K562 (cell line): ENCODE measurements around the gene TCEAL6. TPM values are rescaled to one million over a fixed set of nuclear protein-coding genes. Genes with fewer than 3 reads are reported as not detected.

Experiments used
- ATAC-seq: fragments of 200-7000 bp; cut with Tn5 transposase; 3 replicates; pipeline ENCODE4 v1.9.1; 2020; ENCODE audit warnings: moderate library complexity
- BruUV-seq: library from RNA; stranded (reverse); fragments of 400-500 nt; replicated peaks from 2 replicates; lab custom pipeline; 2021; lab: Mats Ljungman, UMichigan
- CTCF ChIA-PET: fragments of 300-600 bp; formaldehyde crosslinking; extraction: SDS; loops from one replicate; lab custom pipeline; 2021; ENCODE audit warnings: low intra/inter-chr PET ratio; lab: Yijun Ruan, JAX
- POLR2A ChIA-PET: fragments of 300-600, 350-650 bp; sonication (Branson Sonifier 250); formaldehyde crosslinking; extraction: SDS; loops from one replicate; lab custom pipeline; 2021; ENCODE audit warnings: antibody characterized with exemption, inconsistent platforms; lab: Yijun Ruan, JAX
- DNase-seq, 4 experiments: peaks; one replicate each; pipeline versions ENCODE4 v3.0.0 to v3.0.0-alpha.2; 2011 to 2018; ENCODE audit warnings: low spot score in 3 of 4, mixed read lengths in 3 of 4; ENCODE audit errors: extremely low read depth in 1 of 4
- FAIRE-seq: peaks from 2 replicates; lab custom pipeline; 2011; peaks lifted over from hg19 to GRCh38; lab: Jason Lieb, UNC
- H2AFZ ChIP-seq: 2 replicates; pipeline ENCODE4 v1.6.0; 2011; ENCODE audit warnings: low read depth, low read length, control low read depth, inconsistent platforms
- H3K27ac ChIP-seq: fragments of 200-600 bp; 3 replicates; pipeline ENCODE4 v1.8.0; 2011; ENCODE audit warnings: low read depth, mild to moderate bottlenecking, control low read depth, inconsistent platforms, low read length, moderate library complexity, mixed read lengths; ENCODE audit errors: extremely low read depth
- H3K27me3 ChIP-seq, 2 experiments: fragments of 300-600 bp in 1 of 2; 2 replicates in 1 of 2; 3 replicates in 1 of 2; pipeline versions ENCODE4 v1.6.0 to v1.8.0; 2011; ENCODE audit warnings: inconsistent platforms in 2 of 2, low read length in 2 of 2, mild to moderate bottlenecking in 1 of 2, mixed read lengths in 1 of 2, moderate library complexity in 1 of 2; ENCODE audit not compliant: control insufficient read depth in 2 of 2, insufficient read depth in 2 of 2
- H3K36me3 ChIP-seq: fragments of 300-600 bp; 3 replicates; pipeline ENCODE4 v1.8.0; 2011; ENCODE audit warnings: mild to moderate bottlenecking, low read length, inconsistent platforms; ENCODE audit not compliant: control insufficient read depth, insufficient read depth
- H3K4me1 ChIP-seq, 2 experiments: fragments of 200-600 bp in 1 of 2; replicated peaks in 1 of 2; 2 replicates in 1 of 2; 3 replicates in 1 of 2; pipeline versions ENCODE4 v1.5.1 to v1.8.0; 2011; ENCODE audit warnings: inconsistent platforms in 2 of 2, low read length in 2 of 2, mild to moderate bottlenecking in 1 of 2, mixed read lengths in 1 of 2, moderate library complexity in 1 of 2; ENCODE audit not compliant: control insufficient read depth in 2 of 2, insufficient read depth in 2 of 2
- H3K4me2 ChIP-seq: 2 replicates; pipeline ENCODE4 v1.6.1; 2011; ENCODE audit warnings: low read length, control low read depth, inconsistent platforms, mixed read lengths; ENCODE audit not compliant: insufficient read depth
- H3K4me3 ChIP-seq: fragments of 200-600 bp; sonication (generic), shearing (Covaris generic); 2 replicates; pipeline ENCODE4 v1.5.1; 2016; ENCODE audit warnings: control low read depth, inconsistent platforms
- H3K79me2 ChIP-seq: fragments of 200-600 bp; 3 replicates; pipeline ENCODE4 v1.8.0; 2011; ENCODE audit warnings: low read length, inconsistent platforms; ENCODE audit not compliant: control insufficient read depth, insufficient read depth
- H3K9ac ChIP-seq, 2 experiments: 2 replicates each; pipeline versions ENCODE4 v1.6.0 to v1.6.1; 2011; ENCODE audit warnings: low read depth in 2 of 2, low read length in 2 of 2, control low read depth in 1 of 2, inconsistent platforms in 1 of 2, mild to moderate bottlenecking in 1 of 2, mixed read lengths in 1 of 2; ENCODE audit not compliant: insufficient read depth in 1 of 2
- H3K9me1 ChIP-seq: one replicate; pipeline ENCODE4 v1.6.0; 2011; ENCODE audit warnings: inconsistent platforms, mild to moderate bottlenecking, low read length, moderate library complexity; ENCODE audit not compliant: control insufficient read depth, insufficient read depth
- H3K9me3 ChIP-seq: replicated peaks from 2 replicates; pipeline ENCODE4 v1.5.1; 2011; ENCODE audit warnings: low read depth, low read length, inconsistent platforms; ENCODE audit not compliant: control insufficient read depth, insufficient read depth
- H4K20me1 ChIP-seq: replicated peaks from 2 replicates; pipeline ENCODE4 v1.6.1; 2011; ENCODE audit warnings: low read length, inconsistent platforms, mixed read lengths; ENCODE audit not compliant: control insufficient read depth, insufficient read depth
- ATF1 ChIP-seq, 2 experiments: fragments of 450-650 bp in 1 of 2; IDR thresholded peaks; 2 replicates each; pipeline ENCODE4 v1.6.1; 2016; ENCODE audit warnings: missing compliant biosample characterization in 1 of 2, missing genetic modification characterization in 1 of 2
- C11orf30 ChIP-seq: fragments of 450-650 bp; IDR thresholded peaks from 2 replicates; pipeline ENCODE4 v1.6.1; 2016; ENCODE audit warnings: low read depth, mild to moderate bottlenecking
- CREB1 ChIP-seq, 2 experiments: sonication (generic) in 1 of 2; formaldehyde crosslinking in 1 of 2; IDR thresholded peaks; 2 replicates each; pipeline versions ENCODE4 v1.6.1 to v1.8.0; 2012 to 2022; ENCODE audit warnings: inconsistent platforms in 1 of 2, mild to moderate bottlenecking in 1 of 2, missing genetic modification reagents in 1 of 2, moderate library complexity in 1 of 2
- CREM ChIP-seq: IDR thresholded peaks from 2 replicates; pipeline ENCODE4 v1.6.1; 2014; ENCODE audit warnings: antibody characterized with exemption, low read depth
- POLR2G ChIP-seq: fragments of 200-400 bp; formaldehyde crosslinking; IDR thresholded peaks from 2 replicates; pipeline ENCODE4 v1.6.1; 2017; ENCODE audit warnings: low read depth, mild to moderate bottlenecking, antibody characterized with exemption, low read length, moderate library complexity
- RBFOX2 ChIP-seq: fragments of 200-400 bp; formaldehyde crosslinking; IDR thresholded peaks from 2 replicates; pipeline ENCODE4 v1.6.1; 2017; ENCODE audit warnings: low read depth, mild to moderate bottlenecking, low read length, moderate library complexity
- RREB1 ChIP-seq: fragments of 250-450 bp; sonication (Bioruptor Pico); IDR thresholded peaks from 2 replicates; pipeline ENCODE4 v1.4.0; 2020
- WGBS: fragments of 100-300 bp; shearing (Covaris generic); methylation state at CpG from one replicate; pipeline ENCODE4 v1.1.6; 2016; ENCODE audit warnings: low coverage, mixed read lengths; ENCODE audit not compliant: insufficient coverage; ENCODE audit errors: missing lambda C conversion rate; 5-methylcytosine and 5-hydroxymethylcytosine counted together
- in situ Hi-C: fragments of 300-500 bp; cut with MboI; formaldehyde crosslinking; loops from 4 replicates; pipeline ENCODE4 v1.15.0; 2018; ENCODE audit warnings: inconsistent platforms, mixed read lengths
- intact Hi-C: fragments of 100-400 bp; cut with micrococcal nuclease; formaldehyde crosslinking; loops from 2 replicates; pipeline ENCODE4 v1.14.2; 2022
- polyA plus RNA-seq, 8 experiments: library from polyadenylated mRNA; depleted of rRNA in 4 of 8; stranded (reverse) in 5 of 8; unstranded in 3 of 8; fragments of >200 nt; fragmentation: Nextera tagmentation in 2 of 8; fragmentation: Illumina TruSeq in 1 of 8; extraction: Ambion mirVana in 2 of 8; extraction: Trizol in 1 of 8; gene quantifications; 2 replicates each; pipeline versions ENCODE4 v1.2.1 to v1.2.3, GENCODE V29; 2011 to 2014; ENCODE audit warnings: inconsistent platforms in 1 of 8, missing spikeins in 1 of 8
- total RNA-seq, 7 experiments: library from RNA; depleted of rRNA in 6 of 7; stranded (reverse); fragments of >200 nt in 6 of 7; fragmentation: Illumina TruSeq in 2 of 7; extraction: Trizol in 2 of 7; gene quantifications; 2 replicates each; pipeline versions ENCODE4 v1.2.1 to v1.2.3, GENCODE V29; 2011 to 2021; ENCODE audit warnings: low replicate concordance in 1 of 7

The TCEAL6 gene
- total and polyA plus RNA-seq, 9 of the 15 experiments (the other 6 are each of a cell fraction or from before 2014, with no cell fraction given), result not detected

GRCh38 chrX:102155806-102156179 lies 13.5 kb upstream of the TCEAL6 start, which contains the start of gene BEX5:
Gene BEX5 (minus strand): TSS chrX:102155977. CDS start chrX:102154265, 1,712 bp downstream.
- intact Hi-C loops, result no loop called here
- POLR2A ChIA-PET, result interaction anchor here (0.5 kb wide), 1 partner anchor 29 kb away, joined by 3 read pairs; no protein-coding TSS in a partner anchor

More at GRCh38 chrX:102155806-102156179, 13.5 kb upstream of the TCEAL6 start, which contains the start of gene BEX5:
- in situ Hi-C loops, result loop anchor here (25.0 kb wide), 1 partner anchor 307 kb away; the partner anchor contains the start of gene TCP11X2
- no peak within 1 kb of the TSS for H3K27ac ChIP-seq
- no peaks in the 10 kb centered on the region for H3K79me2 ChIP-seq
- no peaks in the 10 kb centered on the region; a peak in 1 of 5 replicates for H3K4me1 ChIP-seq
- peak; percentile 100 for ATAC-seq
- CTCF ChIA-PET, result no interaction called here
- 4% methylated on average over 8 of the region's 15 CpGs for WGBS
- no peaks in the 10 kb centered on the region for H3K36me3 ChIP-seq
- H3K9me3 ChIP-seq, result no peaks in the 10 kb centered on the region
- FAIRE-seq, result no peak
- no peaks in the 10 kb centered on the region for H3K9me1 ChIP-seq
- no peaks in the 10 kb centered on the region for H4K20me1 ChIP-seq
- TF ChIP-seq RBFOX2 (0 out of 2 replicates have a peak, but pooled peaks have one; percentile 35), ATF1 (CRISPR knock-in tag; IDR thresholded peaks at IDR 0.05) (no peak), ATF1 (tag; IDR thresholded peaks at IDR 0.05) (peak; percentile 41; the same call in 1 of the 2 replicates), POLR2G (0 out of 2 replicates have a peak, but pooled peaks have one; percentile 27), CREM (peak; percentile 86), RREB1 (CRISPR knock-in tag) (no peak), CREB1 (IDR thresholded peaks at IDR 0.05) (peak; percentile 70; the same call in 1 of the 2 replicates), CREB1 (CRISPR knock-in tag; IDR thresholded peaks at IDR 0.05) (peak; percentile 62), C11orf30 (no peak)
- TF ChIP-seq, all 486 proteins: peak for 5
- no peaks in the 10 kb centered on the region for H3K27me3 ChIP-seq
- H3K4me2 ChIP-seq, result peak within 1 kb of the TSS; percentile 65
- H2AFZ ChIP-seq, result peak within 1 kb of the TSS; percentile 59
- peak within 1 kb of the TSS in 1 of 2 experiments; percentile 78; a peak in 1 of 4 replicates for H3K9ac ChIP-seq
- no TSS peak for BruUV-seq
- peak; percentile 18 to 52 (median 29) for DNase-seq
- H3K4me3 ChIP-seq, result peak within 1 kb of the TSS; percentile 38
